Adrenal gland (tissue), 12 donors: Measurements from ENCODE around the gene ZNF618. TPM values are rescaled to one million over a fixed set of nuclear protein-coding genes. Genes with fewer than 3 reads are reported as not detected.

Experiments
- DNase-seq, 7 donors: peaks; one replicate each; pipeline ENCODE4 v3.0.0-alpha.2; 2019 to 2020
- H3K27ac ChIP-seq, 5 donors: fragments of 200-600 bp; sonication (generic) in 4 of 5; 1 replicate in 3 of 5; 2 replicates in 2 of 5; pipeline versions ENCODE4 v1.5.1 to v1.8.0; 2016 to 2020; ENCODE audit warnings: mild to moderate bottlenecking in 1 of 5
- H3K27me3 ChIP-seq: fragments of 200-600 bp; 2 replicates; pipeline ENCODE4 v1.8.0; 2021
- H3K36me3 ChIP-seq, 2 donors: fragments of 200-600 bp; replicated peaks in 1 of 2; 1 replicate in 1 of 2; 2 replicates in 1 of 2; pipeline versions ENCODE4 v1.5.1 to v1.8.0; 2018 to 2022
- H3K4me1 ChIP-seq, 2 donors: fragments of 200-600 bp; replicated peaks in 1 of 2; 1 replicate in 1 of 2; 2 replicates in 1 of 2; pipeline versions ENCODE4 v1.5.1 to v1.8.0; 2018 to 2021
- H3K4me3 ChIP-seq, 4 donors: fragments of 200-600 bp; sonication (generic) in 3 of 4; one replicate each; pipeline ENCODE4 v1.5.1; 2016 to 2018
- H3K9me3 ChIP-seq, 3 donors: fragments of 200-600 bp; sonication (generic) in 1 of 3; replicated peaks in 1 of 3; 1 replicate in 2 of 3; 2 replicates in 1 of 3; pipeline versions ENCODE4 v1.5.1 to v1.8.0; 2016 to 2021
- POLR2A ChIP-seq, 2 donors: fragments of 450-650 bp; IDR thresholded peaks; one replicate each; pipeline ENCODE4 v1.6.1; 2017; ENCODE audit warnings: antibody characterized with exemption in 2 of 2, mild to moderate bottlenecking in 2 of 2, moderate library complexity in 1 of 2
- WGBS, 4 donors: extraction: QIAGEN DNeasy Blood & Tissue Kit in 2 of 4; methylation state at CpG; one replicate each; pipeline versions ENCODE4 v1.1.5 to v1.1.7; 2013 to 2017; 5-methylcytosine and 5-hydroxymethylcytosine counted together
- intact Hi-C, 2 donors: fragments of 100-400 bp; cut with DNase I; formaldehyde crosslinking; loops; one replicate each; pipeline versions ENCODE4 v1.14.1 to v1.15.0; 2022 to 2023
- polyA plus RNA-seq, 3 donors: library from polyadenylated mRNA; stranded (reverse); fragments of 200-250 nt in 2 of 3; fragments of 350-450 nt in 1 of 3; fragmentation: Illumina TruSeq in 1 of 3; extraction: RNeasy Lipid Tissue Mini Kit (QIAGEN cat#74804) in 1 of 3; gene quantifications; one replicate each; pipeline ENCODE4 v1.2.3, GENCODE V29; 2013 to 2014
- total RNA-seq, 9 donors: library from RNA; depleted of rRNA in 4 of 9; stranded (reverse); fragments of >200 nt in 4 of 9; fragments of 120-200 nt in 1 of 9; fragmentation: NEBNext Ultra II Directional in 1 of 9; extraction: Animal tissue kit (Norgen Biotek cat#: 25700) in 1 of 9; gene quantifications; one replicate each; pipeline versions ENCODE4 v1.1.0 to v1.2.4, GENCODE V29; 2013 to 2023
- TF ChIP-seq, protein P1 (sequence below), 6 experiments: fragments of 450-650 bp in 4 of 6; fragments of 200-600 bp in 2 of 6; sonication (generic) in 1 of 6; IDR thresholded peaks; 1 replicate in 5 of 6; 2 replicates in 1 of 6; pipeline versions ENCODE4 v1.5.1 to v1.8.0; 2016 to 2021; ENCODE audit warnings: antibody characterized with exemption in 6 of 6, mild to moderate bottlenecking in 2 of 6, moderate library complexity in 1 of 6
- donor health status: healthy with polysubstance abuse.
- donor health status: Bipolar disorder and iron deficiency.
- donor health status: DM: yes; HTN: yes; CAD: no.
- donor health status: DM: no; HTN: no; CAD: no.
- donor health status: DM: no; HTN: no; CAD: no.
- donor health status: DM: yes; HTN: yes; CAD: no.

ZNF618 gene
- total and polyA plus RNA-seq, 12 donors = 4.5 to 21.3 (median 9.9) TPM

DNA sequence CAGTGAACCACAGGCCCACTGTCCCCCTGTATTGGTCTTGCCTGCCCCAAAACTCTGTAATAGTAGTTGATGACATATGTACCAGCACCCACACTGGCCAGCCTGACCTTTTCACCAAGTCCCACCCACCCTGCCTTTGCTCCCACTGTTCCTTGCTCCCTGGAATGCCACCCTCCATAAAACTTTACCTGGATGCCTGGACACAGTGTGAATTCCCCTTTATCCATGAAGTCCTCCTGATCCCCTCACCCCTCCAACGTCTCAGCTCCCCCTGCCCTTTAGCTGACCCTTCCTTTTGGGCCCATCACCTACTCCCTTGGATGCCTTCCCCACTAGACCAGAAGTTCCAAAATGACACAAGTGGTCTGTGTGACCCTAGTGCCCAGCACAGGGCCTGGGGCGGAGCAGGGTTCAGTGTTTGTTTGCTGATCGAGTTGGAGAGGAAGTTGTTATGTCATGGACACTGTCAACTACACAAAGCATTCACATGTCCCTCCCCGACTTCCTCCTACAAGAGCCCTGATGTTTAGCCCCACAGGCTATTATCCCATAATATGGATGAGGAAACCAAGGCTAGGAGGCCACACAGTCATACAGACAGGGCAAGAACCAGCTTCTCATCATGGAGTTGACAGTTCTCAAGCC, 185.8 kb downstream of the ZNF618 start:
- Histone ChIP-seq H3K4me1 (peaks cover 0 to 14% of the 10 kb centered on the region in 2 donors), H3K27ac (no peak overlapping the region), H3K4me3 (no peak overlapping the region), H3K27me3 (no peaks in the 10 kb centered on the region), H3K9me3 (no peaks in the 10 kb centered on the region), H3K36me3 (no peaks in the 10 kb centered on the region)
- intact Hi-C loops = no loop called here
- WGBS, 4 donors = 61 to 79% (median 67%) methylated on average over 3 to 4 of the region's 4 CpGs
- TF ChIP-seq, protein P1, sequence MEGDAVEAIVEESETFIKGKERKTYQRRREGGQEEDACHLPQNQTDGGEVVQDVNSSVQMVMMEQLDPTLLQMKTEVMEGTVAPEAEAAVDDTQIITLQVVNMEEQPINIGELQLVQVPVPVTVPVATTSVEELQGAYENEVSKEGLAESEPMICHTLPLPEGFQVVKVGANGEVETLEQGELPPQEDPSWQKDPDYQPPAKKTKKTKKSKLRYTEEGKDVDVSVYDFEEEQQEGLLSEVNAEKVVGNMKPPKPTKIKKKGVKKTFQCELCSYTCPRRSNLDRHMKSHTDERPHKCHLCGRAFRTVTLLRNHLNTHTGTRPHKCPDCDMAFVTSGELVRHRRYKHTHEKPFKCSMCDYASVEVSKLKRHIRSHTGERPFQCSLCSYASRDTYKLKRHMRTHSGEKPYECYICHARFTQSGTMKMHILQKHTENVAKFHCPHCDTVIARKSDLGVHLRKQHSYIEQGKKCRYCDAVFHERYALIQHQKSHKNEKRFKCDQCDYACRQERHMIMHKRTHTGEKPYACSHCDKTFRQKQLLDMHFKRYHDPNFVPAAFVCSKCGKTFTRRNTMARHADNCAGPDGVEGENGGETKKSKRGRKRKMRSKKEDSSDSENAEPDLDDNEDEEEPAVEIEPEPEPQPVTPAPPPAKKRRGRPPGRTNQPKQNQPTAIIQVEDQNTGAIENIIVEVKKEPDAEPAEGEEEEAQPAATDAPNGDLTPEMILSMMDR (IDR thresholded peaks at IDR 0.05) = no peak
- no peak for TF ChIP-seq POLR2A (IDR thresholded peaks at IDR 0.05)
- DNase-seq = no peak

DNA sequence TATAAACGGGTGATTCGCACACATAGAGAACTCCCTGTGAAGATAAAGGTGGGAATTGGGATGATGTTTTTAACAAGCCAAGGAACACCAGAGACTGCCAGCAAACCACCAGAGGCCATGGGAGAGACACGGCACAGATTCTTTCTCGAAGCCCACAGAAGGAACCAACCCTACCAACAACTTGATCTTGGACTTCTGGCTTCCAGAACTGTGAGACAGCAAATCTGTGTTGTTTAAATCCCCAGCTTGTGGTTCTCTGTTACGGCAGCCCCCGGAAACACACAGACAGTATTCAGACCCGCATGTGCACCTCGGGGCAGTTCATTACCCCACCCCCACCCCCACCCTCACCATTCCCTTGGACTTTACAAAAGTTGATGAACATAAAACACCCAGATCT, 189.2 kb downstream of the ZNF618 start:
- Histone ChIP-seq H3K27me3 (no peaks in the 10 kb centered on the region), H3K4me1 (no peaks in the 10 kb centered on the region), H3K36me3 (no peaks in the 10 kb centered on the region), H3K27ac (no peak overlapping the region), H3K4me3 (no peak overlapping the region), H3K9me3 (no peaks in the 10 kb centered on the region)
- DNase-seq = no peak
- 87 to 92% (median 91%) methylated on average over 7 to 8 of the region's 8 CpGs for WGBS, 4 donors
- intact Hi-C loops = no loop called here
- no peak for TF ChIP-seq POLR2A (IDR thresholded peaks at IDR 0.05)
- TF ChIP-seq, protein P1 (IDR thresholded peaks at IDR 0.05) = no peak

DNA sequence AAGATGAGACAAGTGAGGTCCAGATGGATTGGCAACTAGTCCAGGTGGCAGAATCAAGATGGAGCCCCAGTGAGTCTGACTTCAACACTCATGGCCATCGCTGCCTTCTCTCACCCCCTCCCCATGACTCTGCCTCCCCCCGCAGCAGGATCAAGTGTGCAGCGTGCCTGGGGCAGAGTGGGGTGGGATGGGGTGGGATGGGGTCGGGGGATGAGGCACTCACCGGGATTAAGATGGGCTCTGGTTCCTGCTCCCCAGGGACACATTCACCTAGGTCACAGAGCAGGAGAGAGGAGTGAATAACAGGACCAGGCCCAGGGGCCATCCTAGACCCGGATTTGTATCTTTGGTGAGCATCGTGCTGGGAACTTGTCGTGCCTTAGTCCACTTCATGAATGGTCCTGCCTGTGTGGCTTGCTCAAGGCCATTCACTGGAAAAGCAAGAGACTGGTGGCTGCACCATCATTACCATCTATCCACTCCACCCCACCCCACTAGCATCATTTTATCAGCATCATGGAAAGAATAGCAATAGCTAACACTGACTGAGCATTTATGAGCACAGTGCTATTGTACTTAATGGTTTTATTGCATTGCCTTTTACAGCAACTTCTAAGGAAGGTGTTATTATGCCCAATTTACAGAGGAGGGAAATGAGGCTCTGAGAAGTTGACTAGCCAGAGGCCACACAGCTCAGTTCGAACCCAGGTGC, 193.5 kb downstream of the ZNF618 start:
- Histone ChIP-seq H3K36me3 (no peaks in the 10 kb centered on the region), H3K9me3 (no peaks in the 10 kb centered on the region), H3K27ac (no peak overlapping the region), H3K4me3 (no peak overlapping the region), H3K4me1 (no peaks in the 10 kb centered on the region), H3K27me3 (no peaks in the 10 kb centered on the region)
- intact Hi-C loops = no loop called here
- TF ChIP-seq POLR2A (IDR thresholded peaks at IDR 0.05) = no peak
- TF ChIP-seq, protein P1 (IDR thresholded peaks at IDR 0.05) = no peak
- WGBS, 4 donors = 84 to 90% (median 88%) methylated on average over 5 to 9 of the region's 9 CpGs
- peak in 1 of 7 donors; percentile 6 for DNase-seq

DNA sequence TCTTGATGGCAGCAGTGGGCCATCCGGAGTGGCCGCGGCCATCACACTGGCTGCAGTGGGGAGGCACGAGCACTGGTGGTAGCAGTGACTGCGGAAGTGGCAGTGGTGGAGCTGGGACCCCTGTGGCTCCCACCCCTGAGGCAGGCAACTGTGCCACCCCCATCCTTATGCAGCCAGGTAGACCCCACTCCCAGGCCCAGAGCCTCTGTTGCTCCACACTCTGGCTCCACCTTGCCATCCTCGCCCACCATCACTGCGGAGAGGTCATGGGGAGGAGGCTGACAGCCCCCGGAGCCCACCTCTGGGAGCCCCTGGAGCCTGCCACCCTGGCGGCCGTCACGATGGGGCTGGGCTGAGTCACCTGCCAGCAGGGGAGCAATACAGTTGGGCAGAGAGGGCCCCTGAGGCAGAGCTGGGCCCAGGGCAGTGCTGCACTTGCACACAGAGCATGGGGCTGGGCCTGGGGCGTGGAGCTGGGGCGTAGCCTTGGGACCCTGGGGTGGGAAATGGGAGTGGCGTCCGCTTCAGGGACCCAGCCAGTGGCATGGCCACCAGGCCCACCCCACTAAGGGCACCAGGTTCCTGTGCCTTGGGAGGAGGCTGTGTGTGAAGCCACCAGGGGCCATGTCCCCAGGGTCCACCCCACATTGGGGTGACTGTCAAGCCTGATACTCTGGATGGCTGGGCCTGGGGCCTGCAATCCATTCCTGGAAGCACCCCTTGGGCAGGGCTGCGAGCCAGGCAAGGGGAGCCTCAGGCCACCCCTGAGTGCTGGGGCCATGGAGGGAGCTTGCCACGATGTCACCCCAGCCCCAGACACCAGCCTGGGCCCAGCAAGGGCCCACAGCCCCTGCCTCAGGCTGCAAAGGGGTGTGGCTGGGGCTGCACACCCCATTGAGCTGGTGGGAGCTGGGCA, 194.3 kb downstream of the ZNF618 start:
- DNase-seq = no peak
- TF ChIP-seq, protein P1 (IDR thresholded peaks at IDR 0.05) = no peak
- TF ChIP-seq POLR2A (IDR thresholded peaks at IDR 0.05) = no peak
- Histone ChIP-seq H3K9me3 (no peaks in the 10 kb centered on the region), H3K27me3 (no peaks in the 10 kb centered on the region), H3K36me3 (no peaks in the 10 kb centered on the region), H3K4me1 (no peaks in the 10 kb centered on the region), H3K27ac (no peak overlapping the region), H3K4me3 (no peak overlapping the region)
- intact Hi-C loops = no loop called here
- 88 to 96% (median 90%) methylated on average over 5 to 17 of the region's 17 CpGs for WGBS, 4 donors
